Endothelial cell of umbilical vein (primary cell): Measurements from ENCODE around the gene EDN2. TPM values are rescaled to one million over a fixed set of nuclear protein-coding genes. Genes with fewer than 3 reads are reported as not detected.

ENCODE experiments used
- BruUV-seq: library from RNA; stranded (reverse); fragments of 400-500 nt; replicated peaks from 2 replicates; lab custom pipeline; 2021; lab: Mats Ljungman, UMichigan
- CTCF ChIA-PET: fragments of 300-600, 350-600 bp; sonication (Branson Sonifier 250); formaldehyde crosslinking; loops from one replicate; lab custom pipeline; 2021; ENCODE audit warnings: antibody characterized with exemption, inconsistent platforms; lab: Charles Lee
- POLR2A ChIA-PET: fragments of 300-600, 350-600 bp; sonication (Branson Sonifier 250); formaldehyde crosslinking; loops from one replicate; lab custom pipeline; 2021; ENCODE audit warnings: antibody characterized with exemption, inconsistent platforms; lab: Charles Lee
- DNase-seq: peaks from one replicate; pipeline ENCODE4 v3.0.0-alpha.2; 2011; ENCODE audit warnings: low read depth, low spot score
- FAIRE-seq: peaks from 2 replicates; lab custom pipeline; 2011; peaks lifted over from hg19 to GRCh38; lab: Jason Lieb, UNC
- H2AFZ ChIP-seq: 2 replicates; pipeline ENCODE4 v1.6.0; 2012; ENCODE audit warnings: low read depth, low read length, control low read depth, inconsistent platforms
- H3K27ac ChIP-seq: 2 replicates; pipeline ENCODE4 v1.5.1; 2011; ENCODE audit warnings: low read depth, mild to moderate bottlenecking, control low read depth, low read length, moderate library complexity; ENCODE audit not compliant: insufficient read depth
- H3K27me3 ChIP-seq, 2 experiments: 2 replicates each; pipeline versions ENCODE4 v1.6.0 to v1.6.1; 2011; ENCODE audit warnings: low read length in 2 of 2, mixed read lengths in 1 of 2; ENCODE audit not compliant: control insufficient read depth in 2 of 2, insufficient read depth in 2 of 2
- H3K36me3 ChIP-seq, 2 experiments: 2 replicates in 1 of 2; 3 replicates in 1 of 2; pipeline ENCODE4 v1.5.1; 2011; ENCODE audit warnings: low read length in 2 of 2, mild to moderate bottlenecking in 1 of 2, moderate library complexity in 1 of 2; ENCODE audit not compliant: control insufficient read depth in 2 of 2, insufficient read depth in 2 of 2; ENCODE audit errors: extremely low read depth in 1 of 2
- H3K4me1 ChIP-seq: 3 replicates; pipeline ENCODE4 v1.5.1; 2011; ENCODE audit warnings: mild to moderate bottlenecking, low read length; ENCODE audit not compliant: control insufficient read depth, insufficient read depth; ENCODE audit errors: extremely low read depth
- H3K4me2 ChIP-seq: 2 replicates; pipeline ENCODE4 v1.6.1; 2011; ENCODE audit warnings: low read length, control low read depth, mixed read lengths; ENCODE audit not compliant: insufficient read depth
- H3K4me3 ChIP-seq, 3 experiments: fragments of 200-600 bp in 1 of 3; sonication (generic), shearing (Covaris generic) in 1 of 3; replicated peaks in 1 of 3; 2 replicates each; pipeline ENCODE4 v1.5.1; 2011 to 2016; ENCODE audit warnings: control low read depth in 3 of 3, low read length in 3 of 3, mild to moderate bottlenecking in 2 of 3, inconsistent platforms in 1 of 3, low read depth in 1 of 3, moderate library complexity in 1 of 3; ENCODE audit not compliant: insufficient read depth in 1 of 3
- H3K79me2 ChIP-seq: 2 replicates; pipeline ENCODE4 v1.6.0; 2012; ENCODE audit warnings: low read length, inconsistent platforms; ENCODE audit not compliant: control insufficient read depth, insufficient read depth
- H3K9ac ChIP-seq: replicated peaks from 2 replicates; pipeline ENCODE3; 2011; ENCODE audit warnings: low read length, control low read depth; ENCODE audit not compliant: insufficient read depth; ENCODE audit errors: extremely low read depth
- H3K9me1 ChIP-seq: replicated peaks from 3 replicates; pipeline ENCODE4 v1.6.0; 2011; ENCODE audit warnings: mild to moderate bottlenecking, low read length; ENCODE audit not compliant: control insufficient read depth, insufficient read depth; ENCODE audit errors: extremely low read depth
- H3K9me3 ChIP-seq: replicated peaks from 2 replicates; pipeline ENCODE4 v1.5.1; 2012; ENCODE audit warnings: low read length, inconsistent platforms; ENCODE audit not compliant: control insufficient read depth, insufficient read depth
- H4K20me1 ChIP-seq: replicated peaks from 2 replicates; pipeline ENCODE3; 2011; ENCODE audit warnings: mild to moderate bottlenecking, low read length; ENCODE audit not compliant: control insufficient read depth, insufficient read depth; ENCODE audit errors: extremely low read depth
- EZH2 ChIP-seq: IDR thresholded peaks from 2 replicates; pipeline ENCODE4 v1.6.1; 2012; ENCODE audit warnings: borderline replicate concordance, low read depth, mild to moderate bottlenecking, moderate library complexity, low read length, inconsistent platforms; ENCODE audit not compliant: severe bottlenecking
- FOS ChIP-seq: IDR thresholded peaks from 2 replicates; pipeline ENCODE4 v1.6.1; 2011; ENCODE audit warnings: mild to moderate bottlenecking, low read length, moderate library complexity, borderline replicate concordance; ENCODE audit not compliant: insufficient read depth
- GATA2 ChIP-seq: IDR thresholded peaks from 2 replicates; pipeline ENCODE4 v1.7.0; 2011; ENCODE audit warnings: low read depth, mild to moderate bottlenecking, moderate library complexity, mixed read lengths, low read length; ENCODE audit not compliant: insufficient read length, insufficient read depth
- MYC ChIP-seq: IDR thresholded peaks from one replicate; pipeline ENCODE4 v1.6.1; 2011; ENCODE audit warnings: mild to moderate bottlenecking, low read depth, low read length
- POLR2AphosphoS5 ChIP-seq: IDR thresholded peaks from 2 replicates; pipeline ENCODE4 v1.6.1; 2012; ENCODE audit warnings: low read depth, mild to moderate bottlenecking, control low read depth, low read length, moderate library complexity; ENCODE audit not compliant: insufficient read depth
- dilution Hi-C: fragments of 300-500 bp; cut with MboI; formaldehyde crosslinking; loops from one replicate; pipeline ENCODE4 v1.15.0; 2019; ENCODE audit warnings: low sequenced_read_pairs; ENCODE audit not compliant: extremely low pct_ligation_motif_present
- intact Hi-C: fragments of 100-400 bp; cut with micrococcal nuclease; formaldehyde crosslinking; loops from one replicate; pipeline ENCODE4 v1.10.0; 2022
- polyA plus RNA-seq, 4 experiments: library from polyadenylated mRNA; depleted of rRNA in 3 of 4; stranded (reverse) in 3 of 4; unstranded in 1 of 4; fragments of >200 nt; gene quantifications; 2 replicates each; pipeline versions ENCODE4 v1.2.1 to v1.2.3, GENCODE V29; 2011 to 2012; ENCODE audit warnings: missing spikeins in 1 of 4
- total RNA-seq: library from RNA; stranded (reverse); gene quantifications from 2 replicates; pipeline ENCODE4 v1.2.3, GENCODE V29; 2021
- TF ChIP-seq, protein P1 (sequence below), 2 donors: IDR thresholded peaks; 1 replicate in 1 of 2; 2 replicates in 1 of 2; pipeline ENCODE4 v1.5.1; 2011; ENCODE audit warnings: low read length in 2 of 2, mild to moderate bottlenecking in 2 of 2, moderate library complexity in 2 of 2, control low read depth in 1 of 2, inconsistent platforms in 1 of 2, low read depth in 1 of 2; ENCODE audit not compliant: insufficient read depth in 1 of 2; ENCODE audit errors: extremely low read depth in 1 of 2
- TF ChIP-seq, protein P2 (sequence below): IDR thresholded peaks from 2 replicates; pipeline ENCODE4 v1.6.1; 2011; ENCODE audit not compliant: insufficient read depth, insufficient read length

The EDN2 gene
- total and polyA plus RNA-seq, 2 donors (not counting 3 experiments of a cell fraction or from before 2014, with no cell fraction given), result not detected

DNA sequence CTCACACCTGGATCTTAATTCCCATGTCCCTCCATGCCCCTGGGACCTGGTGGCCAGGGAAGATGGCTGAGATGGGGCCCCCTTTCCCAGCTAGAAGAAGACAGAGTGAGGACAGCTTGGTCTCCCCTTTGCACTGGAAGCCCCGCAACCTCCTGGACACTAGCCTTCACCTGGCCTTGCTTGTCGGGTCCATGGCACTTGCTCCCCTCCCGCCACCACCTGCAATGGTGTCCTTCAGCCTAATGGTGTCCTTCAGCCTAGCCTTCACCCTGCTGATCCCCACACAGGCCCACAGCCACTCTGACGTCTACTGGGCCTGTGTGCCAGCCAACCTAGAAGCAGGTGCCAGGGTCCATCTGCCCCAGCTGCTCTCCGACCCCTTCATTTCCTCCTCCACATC, 45.9 kb upstream of the EDN2 start:
- H3K27ac ChIP-seq, result no peak overlapping the region
- no peaks in the 10 kb centered on the region for H3K79me2 ChIP-seq
- dilution Hi-C loops (no loop called here), intact Hi-C loops (no loop called here)
- TF ChIP-seq, protein P1, sequence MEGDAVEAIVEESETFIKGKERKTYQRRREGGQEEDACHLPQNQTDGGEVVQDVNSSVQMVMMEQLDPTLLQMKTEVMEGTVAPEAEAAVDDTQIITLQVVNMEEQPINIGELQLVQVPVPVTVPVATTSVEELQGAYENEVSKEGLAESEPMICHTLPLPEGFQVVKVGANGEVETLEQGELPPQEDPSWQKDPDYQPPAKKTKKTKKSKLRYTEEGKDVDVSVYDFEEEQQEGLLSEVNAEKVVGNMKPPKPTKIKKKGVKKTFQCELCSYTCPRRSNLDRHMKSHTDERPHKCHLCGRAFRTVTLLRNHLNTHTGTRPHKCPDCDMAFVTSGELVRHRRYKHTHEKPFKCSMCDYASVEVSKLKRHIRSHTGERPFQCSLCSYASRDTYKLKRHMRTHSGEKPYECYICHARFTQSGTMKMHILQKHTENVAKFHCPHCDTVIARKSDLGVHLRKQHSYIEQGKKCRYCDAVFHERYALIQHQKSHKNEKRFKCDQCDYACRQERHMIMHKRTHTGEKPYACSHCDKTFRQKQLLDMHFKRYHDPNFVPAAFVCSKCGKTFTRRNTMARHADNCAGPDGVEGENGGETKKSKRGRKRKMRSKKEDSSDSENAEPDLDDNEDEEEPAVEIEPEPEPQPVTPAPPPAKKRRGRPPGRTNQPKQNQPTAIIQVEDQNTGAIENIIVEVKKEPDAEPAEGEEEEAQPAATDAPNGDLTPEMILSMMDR (IDR thresholded peaks at IDR 0.05; ENCODE audit: extremely low read depth in 1 of 2, insufficient read depth in 1 of 2, low read depth in 1 of 2, low read length in 2 of 2), result no peak
- no peak for TF ChIP-seq POLR2AphosphoS5
- TF ChIP-seq MYC, result no peak
- TF ChIP-seq, protein P2, sequence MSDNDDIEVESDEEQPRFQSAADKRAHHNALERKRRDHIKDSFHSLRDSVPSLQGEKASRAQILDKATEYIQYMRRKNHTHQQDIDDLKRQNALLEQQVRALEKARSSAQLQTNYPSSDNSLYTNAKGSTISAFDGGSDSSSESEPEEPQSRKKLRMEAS, result no peak
- TF ChIP-seq GATA2, result no peak
- TF ChIP-seq FOS, result no peak
- no peak for TF ChIP-seq EZH2
- H3K4me2 ChIP-seq, result no peak overlapping the region
- DNase-seq (no peak), FAIRE-seq (no peak)
- no peaks in the 10 kb centered on the region for H3K27me3 ChIP-seq
- CTCF ChIA-PET, result no interaction called here
- H3K9me3 ChIP-seq, result no peaks in the 10 kb centered on the region
- no peak overlapping the region for H2AFZ ChIP-seq
- no peaks in the 10 kb centered on the region for H3K4me1 ChIP-seq
- POLR2A ChIA-PET, result no interaction called here
- no peak overlapping the region for H3K9ac ChIP-seq
- no TSS peak for BruUV-seq
- H3K36me3 ChIP-seq, result no peaks in the 10 kb centered on the region
- H3K9me1 ChIP-seq, result no peaks in the 10 kb centered on the region
- H4K20me1 ChIP-seq, result no peaks in the 10 kb centered on the region
- no peak overlapping the region for H3K4me3 ChIP-seq
